Measurements from ENCODE around the gene PDE4D. TPM values are rescaled to one million over a fixed set of nuclear protein-coding genes. Genes with fewer than 3 reads are reported as not detected.

PDE4D gene
- total RNA-seq, 1 donor: 19.9 TPM

DNA sequence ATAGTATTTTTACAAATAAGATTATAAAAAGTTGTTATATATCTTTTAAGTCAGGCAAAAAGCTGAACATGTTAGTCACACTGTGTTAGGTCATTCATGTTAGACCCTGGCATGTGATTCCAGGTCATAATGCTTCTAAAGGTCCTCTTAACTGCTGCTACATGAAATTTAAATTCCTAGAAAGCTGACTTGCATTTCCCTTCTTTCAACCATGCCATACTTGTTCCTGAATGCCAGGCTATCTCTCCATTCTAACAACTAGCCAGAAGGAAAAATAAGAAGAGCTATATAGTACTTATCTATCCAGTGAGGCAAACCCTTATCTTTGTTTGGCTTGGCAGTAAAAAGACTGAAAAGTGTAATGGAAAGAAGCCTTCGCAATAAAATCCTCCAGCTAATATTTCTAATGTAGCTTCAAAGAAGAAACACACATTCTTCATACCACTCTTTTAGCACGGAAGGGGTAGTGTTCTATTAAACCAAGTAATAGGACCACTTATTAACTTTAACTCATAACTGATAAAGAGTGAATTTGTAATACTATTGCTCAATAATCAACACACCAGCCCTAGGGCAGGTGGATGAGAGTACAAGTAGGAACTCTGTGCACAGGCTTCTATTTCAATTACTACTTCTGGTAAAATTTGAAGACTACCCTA, 310.2 kb downstream of the PDE4D start:
- no peaks in the 10 kb centered on the region for H4K20me1 ChIP-seq (ENCODE audit: insufficient read depth, low read length)
- H3K9me3 ChIP-seq (ENCODE audit: low read depth, low read length): no peaks in the 10 kb centered on the region
- H3K4me3 ChIP-seq (ENCODE audit: insufficient read depth, low read length): no peak overlapping the region
- H2AFZ ChIP-seq (ENCODE audit: low read length): no peak overlapping the region
- H3K4me1 ChIP-seq (ENCODE audit: insufficient read depth, low read length): no peaks in the 10 kb centered on the region
- TF ChIP-seq, protein P1, sequence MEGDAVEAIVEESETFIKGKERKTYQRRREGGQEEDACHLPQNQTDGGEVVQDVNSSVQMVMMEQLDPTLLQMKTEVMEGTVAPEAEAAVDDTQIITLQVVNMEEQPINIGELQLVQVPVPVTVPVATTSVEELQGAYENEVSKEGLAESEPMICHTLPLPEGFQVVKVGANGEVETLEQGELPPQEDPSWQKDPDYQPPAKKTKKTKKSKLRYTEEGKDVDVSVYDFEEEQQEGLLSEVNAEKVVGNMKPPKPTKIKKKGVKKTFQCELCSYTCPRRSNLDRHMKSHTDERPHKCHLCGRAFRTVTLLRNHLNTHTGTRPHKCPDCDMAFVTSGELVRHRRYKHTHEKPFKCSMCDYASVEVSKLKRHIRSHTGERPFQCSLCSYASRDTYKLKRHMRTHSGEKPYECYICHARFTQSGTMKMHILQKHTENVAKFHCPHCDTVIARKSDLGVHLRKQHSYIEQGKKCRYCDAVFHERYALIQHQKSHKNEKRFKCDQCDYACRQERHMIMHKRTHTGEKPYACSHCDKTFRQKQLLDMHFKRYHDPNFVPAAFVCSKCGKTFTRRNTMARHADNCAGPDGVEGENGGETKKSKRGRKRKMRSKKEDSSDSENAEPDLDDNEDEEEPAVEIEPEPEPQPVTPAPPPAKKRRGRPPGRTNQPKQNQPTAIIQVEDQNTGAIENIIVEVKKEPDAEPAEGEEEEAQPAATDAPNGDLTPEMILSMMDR (IDR thresholded peaks at IDR 0.05; ENCODE audit: extremely low read depth, low read depth, low read length): no peak
- no peak for DNase-seq (ENCODE audit: insufficient read length, low spot score, missing footprints)
- peaks cover 14% of the 10 kb centered on the region for H3K27me3 ChIP-seq (ENCODE audit: insufficient read depth, low read length)
- H3K27ac ChIP-seq (ENCODE audit: low read depth, low read length): no peak overlapping the region
- H3K79me2 ChIP-seq (ENCODE audit: insufficient read depth, low read length): no peaks in the 10 kb centered on the region
- no peaks in the 10 kb centered on the region for H3K36me3 ChIP-seq (ENCODE audit: insufficient read depth, low read length)
- no peak overlapping the region for H3K4me2 ChIP-seq (ENCODE audit: insufficient read depth, low read length)

DNA sequence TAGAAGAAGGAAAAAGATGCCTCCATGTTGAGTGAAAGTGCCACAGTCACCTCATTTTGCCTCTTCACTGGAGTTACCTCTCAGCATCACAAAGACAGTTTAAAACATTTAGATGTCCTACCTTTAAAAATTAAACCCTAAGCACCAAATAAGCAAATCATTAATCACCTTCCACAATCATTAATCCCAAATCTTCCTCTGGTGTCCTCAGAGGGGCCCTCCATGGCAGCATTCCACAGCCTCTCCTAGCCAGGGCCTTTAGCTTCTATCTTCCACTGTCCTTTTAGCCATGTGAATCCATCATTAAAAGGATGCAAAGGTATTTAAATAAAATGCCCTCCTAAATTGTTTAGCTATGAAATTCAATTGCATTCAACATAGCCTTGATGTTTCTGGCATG, 310.8 kb downstream of the PDE4D start:
- no peak overlapping the region for H3K4me3 ChIP-seq (ENCODE audit: insufficient read depth, low read length)
- H3K27me3 ChIP-seq (ENCODE audit: insufficient read depth, low read length): peaks cover 14% of the 10 kb centered on the region
- no peaks in the 10 kb centered on the region for H3K9me3 ChIP-seq (ENCODE audit: low read depth, low read length)
- no peak for DNase-seq (ENCODE audit: insufficient read length, low spot score, missing footprints)
- no peak overlapping the region for H3K4me2 ChIP-seq (ENCODE audit: insufficient read depth, low read length)
- H3K4me1 ChIP-seq (ENCODE audit: insufficient read depth, low read length): no peaks in the 10 kb centered on the region
- no peak overlapping the region for H3K27ac ChIP-seq (ENCODE audit: low read depth, low read length)
- H3K36me3 ChIP-seq (ENCODE audit: insufficient read depth, low read length): no peaks in the 10 kb centered on the region
- no peaks in the 10 kb centered on the region for H3K79me2 ChIP-seq (ENCODE audit: insufficient read depth, low read length)
- H4K20me1 ChIP-seq (ENCODE audit: insufficient read depth, low read length): no peaks in the 10 kb centered on the region
- no peak overlapping the region for H2AFZ ChIP-seq (ENCODE audit: low read length)
- TF ChIP-seq, protein P1 (IDR thresholded peaks at IDR 0.05; ENCODE audit: extremely low read depth, low read depth, low read length): no peak

DNA sequence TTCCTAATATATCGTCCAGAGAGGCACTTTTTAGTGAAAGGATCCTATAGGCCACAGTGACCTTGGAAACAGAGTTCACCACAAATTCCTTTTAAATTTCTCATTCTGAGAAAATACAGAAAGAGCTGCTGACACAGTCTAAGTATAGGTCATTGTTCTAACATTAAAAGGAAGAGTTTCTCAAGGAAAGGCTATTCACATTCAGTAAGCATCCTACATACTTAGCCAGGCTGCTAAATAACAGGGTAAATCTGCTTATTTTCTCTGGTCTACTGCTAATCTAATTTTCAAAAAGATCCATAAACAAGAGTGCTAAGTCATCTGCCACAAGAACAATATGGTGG, 313.7 kb downstream of the PDE4D start:
- Histone ChIP-seq H3K27ac (ENCODE audit: low read depth, low read length) (no peak overlapping the region), H3K36me3 (ENCODE audit: insufficient read depth, low read length) (no peaks in the 10 kb centered on the region), H3K4me1 (ENCODE audit: insufficient read depth, low read length) (no peaks in the 10 kb centered on the region), H3K4me3 (ENCODE audit: insufficient read depth, low read length) (no peak overlapping the region), H3K4me2 (ENCODE audit: insufficient read depth, low read length) (no peak overlapping the region), H3K27me3 (ENCODE audit: insufficient read depth, low read length) (peaks cover 13% of the 10 kb centered on the region), H2AFZ (ENCODE audit: low read length) (no peak overlapping the region), H4K20me1 (ENCODE audit: insufficient read depth, low read length) (no peaks in the 10 kb centered on the region), H3K9me3 (ENCODE audit: low read depth, low read length) (no peaks in the 10 kb centered on the region), H3K79me2 (ENCODE audit: insufficient read depth, low read length) (no peaks in the 10 kb centered on the region)
- no peak for DNase-seq (ENCODE audit: insufficient read length, low spot score, missing footprints)
- TF ChIP-seq, protein P1 (IDR thresholded peaks at IDR 0.05; ENCODE audit: extremely low read depth, low read depth, low read length): no peak

DNA sequence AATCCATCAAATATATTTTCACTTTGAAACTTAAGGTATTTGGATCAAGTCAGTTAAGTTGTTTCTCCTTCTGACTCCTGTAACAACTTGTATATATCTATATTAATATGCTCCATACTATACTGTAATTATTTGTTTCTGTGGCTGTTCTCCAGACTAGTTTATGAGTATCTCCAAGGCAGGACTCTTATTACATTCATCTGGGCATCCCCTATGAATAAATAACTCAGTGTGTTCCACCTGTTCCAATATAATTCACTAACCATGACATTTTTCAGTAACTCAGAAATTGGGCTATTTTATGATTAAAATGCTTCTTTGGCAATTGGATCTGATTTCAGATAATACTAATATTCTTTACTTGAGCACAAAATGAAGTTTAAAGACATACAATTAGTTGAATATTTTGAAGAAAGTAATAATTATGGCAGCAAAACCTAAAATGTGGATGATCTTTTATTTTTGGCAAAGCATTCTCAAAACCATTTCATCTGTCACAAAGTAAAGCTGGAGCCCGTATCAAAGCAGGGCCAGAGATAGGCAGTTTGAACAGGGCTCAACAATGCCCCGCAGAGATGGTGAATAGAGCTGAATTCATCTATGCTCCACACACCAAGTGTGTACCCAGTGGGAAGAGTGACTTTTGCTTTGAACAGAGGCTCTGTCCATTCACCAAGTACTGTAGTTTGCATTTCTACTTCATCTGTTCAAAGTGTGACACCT, 314.3 kb downstream of the PDE4D start:
- no peak for DNase-seq (ENCODE audit: insufficient read length, low spot score, missing footprints)
- no peak overlapping the region for H3K27ac ChIP-seq (ENCODE audit: low read depth, low read length)
- TF ChIP-seq, protein P1 (IDR thresholded peaks at IDR 0.05; ENCODE audit: extremely low read depth, low read depth, low read length): no peak

More for the DNA sequence above, 314.3 kb downstream of the PDE4D start:
- Histone ChIP-seq H3K4me1 (ENCODE audit: insufficient read depth, low read length) (no peaks in the 10 kb centered on the region), H3K27me3 (ENCODE audit: insufficient read depth, low read length) (peaks cover 10% of the 10 kb centered on the region), H4K20me1 (ENCODE audit: insufficient read depth, low read length) (no peaks in the 10 kb centered on the region), H3K4me3 (ENCODE audit: insufficient read depth, low read length) (no peak overlapping the region), H3K4me2 (ENCODE audit: insufficient read depth, low read length) (no peak overlapping the region), H3K36me3 (ENCODE audit: insufficient read depth, low read length) (no peaks in the 10 kb centered on the region), H3K79me2 (ENCODE audit: insufficient read depth, low read length) (no peaks in the 10 kb centered on the region), H2AFZ (ENCODE audit: low read length) (no peak overlapping the region), H3K9me3 (ENCODE audit: low read depth, low read length) (no peaks in the 10 kb centered on the region)

Data from osteoblast (primary cell).